H1 (cell line): ENCODE results near the gene PLXNA4. TPM values are rescaled to one million over a fixed set of nuclear protein-coding genes. Genes with fewer than 3 reads are reported as not detected.

Experiments used
- CTCF ChIA-PET: fragments of 300-600 bp; sonication (Branson Sonifier 250); formaldehyde crosslinking; loops from one replicate; lab custom pipeline; 2021; ENCODE audit not compliant: partially characterized antibody; lab: Charles Lee
- POLR2A ChIA-PET: fragments of 300-600 bp; sonication (Branson Sonifier 250); formaldehyde crosslinking; loops from one replicate; lab custom pipeline; 2021; ENCODE audit warnings: inconsistent platforms; ENCODE audit not compliant: partially characterized antibody; lab: Charles Lee
- DNase-seq, 2 experiments: peaks; one replicate each; pipeline versions ENCODE4 v3.0.0 to v3.0.0-alpha.2; 2010 to 2022; ENCODE audit warnings: low spot score in 2 of 2, low read depth in 1 of 2, mixed read lengths in 1 of 2
- FAIRE-seq: peaks from 2 replicates; lab custom pipeline; 2011; peaks lifted over from hg19 to GRCh38; lab: Jason Lieb, UNC
- H2AFZ ChIP-seq: 2 replicates; pipeline ENCODE4 v1.8.1; 2012; ENCODE audit warnings: low read length, inconsistent platforms
- H2AK5ac ChIP-seq: 2 replicates; pipeline ENCODE4 v1.6.1; 2013; ENCODE audit warnings: low read depth, low read length
- H2BK120ac ChIP-seq: replicated peaks from 2 replicates; pipeline ENCODE3; 2013; ENCODE audit warnings: low read depth, low read length, inconsistent platforms
- H2BK12ac ChIP-seq: 2 replicates; pipeline ENCODE4 v1.6.1; 2013; ENCODE audit warnings: low read depth, low read length
- H2BK15ac ChIP-seq: 2 replicates; pipeline ENCODE4 v1.6.1; 2013; ENCODE audit warnings: low read length
- H2BK20ac ChIP-seq: 2 replicates; pipeline ENCODE4 v1.6.1; 2013; ENCODE audit warnings: low read length
- H2BK5ac ChIP-seq: 2 replicates; pipeline ENCODE4 v1.6.1; 2013; ENCODE audit warnings: low read depth, low read length
- H3K14ac ChIP-seq: 2 replicates; pipeline ENCODE4 v1.6.1; 2013; ENCODE audit warnings: inconsistent platforms; ENCODE audit not compliant: insufficient read length
- H3K18ac ChIP-seq: 2 replicates; pipeline ENCODE4 v1.6.1; 2013; ENCODE audit warnings: low read length; ENCODE audit errors: extremely low read depth
- H3K23ac ChIP-seq: 2 replicates; pipeline ENCODE4 v1.6.1; 2013; ENCODE audit warnings: inconsistent platforms; ENCODE audit not compliant: insufficient read length
- H3K23me2 ChIP-seq: 2 replicates; pipeline ENCODE4 v1.6.1; 2013; ENCODE audit warnings: low read depth, low read length
- H3K27ac ChIP-seq: 2 replicates; pipeline ENCODE4 v1.6.1; 2011; ENCODE audit warnings: low read depth, low read length, inconsistent platforms
- H3K27me3 ChIP-seq, 4 experiments: replicated peaks in 1 of 4; 1 replicate in 1 of 4; 2 replicates in 3 of 4; pipeline versions ENCODE4 v1.6.1 to v1.8.1; 2011 to 2013; ENCODE audit warnings: low read length in 3 of 4, mild to moderate bottlenecking in 3 of 4, inconsistent platforms in 2 of 4, mixed read lengths in 2 of 4, moderate library complexity in 1 of 4; ENCODE audit not compliant: control insufficient read depth in 3 of 4, insufficient read depth in 3 of 4; ENCODE audit errors: extremely low read depth in 1 of 4
- H3K36me3 ChIP-seq, 4 experiments: 2 replicates each; pipeline versions ENCODE4 v1.6.1 to v1.8.1; 2011 to 2013; ENCODE audit warnings: mild to moderate bottlenecking in 4 of 4, low read length in 3 of 4, moderate library complexity in 2 of 4, control low read depth in 1 of 4, inconsistent platforms in 1 of 4; ENCODE audit not compliant: insufficient read depth in 4 of 4, control insufficient read depth in 2 of 4
- H3K4ac ChIP-seq: replicated peaks from 2 replicates; pipeline ENCODE3; 2013; ENCODE audit warnings: low read length, low read depth, mixed read lengths, inconsistent platforms; ENCODE audit not compliant: insufficient read length
- H3K4me1 ChIP-seq, 4 experiments: replicated peaks in 1 of 4; 1 replicate in 1 of 4; 2 replicates in 3 of 4; pipeline versions ENCODE4 v1.6.1 to v1.8.1; 2011 to 2013; ENCODE audit warnings: low read length in 3 of 4, inconsistent platforms in 2 of 4, mixed read lengths in 1 of 4; ENCODE audit not compliant: insufficient read depth in 4 of 4, control insufficient read depth in 3 of 4
- H3K4me2 ChIP-seq, 2 experiments: 2 replicates each; pipeline versions ENCODE4 v1.6.1 to v1.8.1; 2011 to 2013; ENCODE audit warnings: low read depth in 2 of 2, low read length in 2 of 2, control low read depth in 1 of 2, inconsistent platforms in 1 of 2, mild to moderate bottlenecking in 1 of 2; ENCODE audit not compliant: insufficient read depth in 1 of 2
- H3K4me3 ChIP-seq, 4 experiments: fragments of 200-600, 300-600 bp in 1 of 4; sonication (generic), shearing (Covaris generic), sonication (Bioruptor Twin) in 1 of 4; 2 replicates each; pipeline versions ENCODE4 v1.5.1 to v1.8.1; 2011 to 2016; ENCODE audit warnings: low read length in 4 of 4, low read depth in 3 of 4, control low read depth in 2 of 4, inconsistent platforms in 2 of 4, mild to moderate bottlenecking in 2 of 4, mixed read lengths in 1 of 4, moderate library complexity in 1 of 4; ENCODE audit not compliant: insufficient read depth in 2 of 4; ENCODE audit errors: extremely low read depth in 1 of 4
- H3K56ac ChIP-seq: replicated peaks from 2 replicates; pipeline ENCODE3; 2013; ENCODE audit warnings: low read depth, mild to moderate bottlenecking, mixed read lengths, low read length, inconsistent platforms; ENCODE audit not compliant: insufficient read length
- H3K79me1 ChIP-seq: 2 replicates; pipeline ENCODE4 v1.6.1; 2013; ENCODE audit warnings: low read depth, low read length, control low read depth
- H3K79me2 ChIP-seq, 2 experiments: 2 replicates each; pipeline versions ENCODE4 v1.6.1 to v1.8.1; 2012 to 2013; ENCODE audit warnings: low read length in 2 of 2, mild to moderate bottlenecking in 2 of 2, inconsistent platforms in 1 of 2; ENCODE audit not compliant: insufficient read depth in 2 of 2, control insufficient read depth in 1 of 2
- H3K9ac ChIP-seq, 4 experiments: replicated peaks in 1 of 4; 1 replicate in 1 of 4; 2 replicates in 3 of 4; pipeline versions ENCODE4 v1.6.1 to v1.8.1; 2011 to 2013; ENCODE audit warnings: low read depth in 3 of 4, low read length in 3 of 4, control low read depth in 2 of 4, mild to moderate bottlenecking in 2 of 4, moderate library complexity in 2 of 4, inconsistent platforms in 1 of 4; ENCODE audit errors: extremely low read depth in 1 of 4
- H3K9me3 ChIP-seq, 2 experiments: 2 replicates each; pipeline versions ENCODE4 v1.6.1 to v1.8.1; 2012 to 2013; ENCODE audit warnings: mild to moderate bottlenecking in 2 of 2, moderate library complexity in 2 of 2, control low read depth in 1 of 2, inconsistent platforms in 1 of 2, low read depth in 1 of 2, low read length in 1 of 2, mixed read lengths in 1 of 2; ENCODE audit not compliant: insufficient read depth in 2 of 2
- H4K20me1 ChIP-seq, 2 experiments: replicated peaks in 1 of 2; 2 replicates each; pipeline versions ENCODE3 to v1.8.1; 2011 to 2013; ENCODE audit warnings: inconsistent platforms in 2 of 2, low read length in 2 of 2, mild to moderate bottlenecking in 1 of 2; ENCODE audit not compliant: insufficient read depth in 2 of 2, control insufficient read depth in 1 of 2
- H4K5ac ChIP-seq: 2 replicates; pipeline ENCODE4 v1.6.1; 2013; ENCODE audit warnings: low read length, low read depth, mixed read lengths, inconsistent platforms; ENCODE audit not compliant: insufficient read length
- H4K8ac ChIP-seq: 2 replicates; pipeline ENCODE4 v1.8.0; 2013; ENCODE audit warnings: mild to moderate bottlenecking, moderate library complexity, low read length, inconsistent platforms; ENCODE audit not compliant: insufficient read depth; ENCODE audit errors: extremely low read depth
- H4K91ac ChIP-seq: replicated peaks from 2 replicates; pipeline ENCODE3; 2013; ENCODE audit warnings: low read length, mixed read lengths, inconsistent platforms; ENCODE audit not compliant: insufficient read length
- ATF3 ChIP-seq: IDR thresholded peaks from 2 replicates; pipeline ENCODE4 v1.6.1; 2011; ENCODE audit warnings: low read depth, mild to moderate bottlenecking, low read length; ENCODE audit not compliant: insufficient read depth
- CHD2 ChIP-seq: IDR thresholded peaks from 2 replicates; pipeline ENCODE4 v1.6.1; 2012; ENCODE audit warnings: low read length, improper control_type of control experiment
- E2F6 ChIP-seq: IDR thresholded peaks from 2 replicates; pipeline ENCODE4 v1.6.1; 2012; ENCODE audit warnings: inconsistent platforms
- EP300 ChIP-seq, 2 experiments: IDR thresholded peaks; 1 replicate in 1 of 2; 2 replicates in 1 of 2; pipeline ENCODE4 v1.6.1; 2011 to 2012; ENCODE audit warnings: low read depth in 2 of 2, low read length in 2 of 2, mild to moderate bottlenecking in 2 of 2, borderline replicate concordance in 1 of 2, inconsistent platforms in 1 of 2, moderate library complexity in 1 of 2
- FOSL1 ChIP-seq: IDR thresholded peaks from 2 replicates; pipeline ENCODE4 v1.6.1; 2011; ENCODE audit warnings: mild to moderate bottlenecking, low read depth, low read length, moderate library complexity; ENCODE audit not compliant: insufficient read depth
- KDM1A ChIP-seq: fragments of 200-600, 300-600 bp; sonication (generic); IDR thresholded peaks from 2 replicates; pipeline ENCODE4 v1.7.1; 2016; ENCODE audit warnings: mild to moderate bottlenecking, low read length, borderline replicate concordance
- KDM5A ChIP-seq: fragments of 200-600 bp; IDR thresholded peaks from 2 replicates; pipeline ENCODE4 v1.7.1; 2012; ENCODE audit warnings: mild to moderate bottlenecking, low read length, inconsistent platforms, mixed read lengths
- POU5F1 ChIP-seq: IDR thresholded peaks from 2 replicates; pipeline ENCODE4 v1.6.1; 2011; ENCODE audit warnings: low read depth, mild to moderate bottlenecking, low read length, moderate library complexity
- TAF7 ChIP-seq: optimal IDR thresholded peaks from 2 replicates; pipeline ENCODE3; 2011; ENCODE audit warnings: low read depth, mild to moderate bottlenecking, inconsistent platforms, low read length, moderate library complexity, borderline replicate concordance
- TCF12 ChIP-seq: IDR thresholded peaks from 2 replicates; pipeline ENCODE4 v1.6.1; 2011; ENCODE audit warnings: low read depth, mild to moderate bottlenecking, low read length
- ZNF274 ChIP-seq: IDR thresholded peaks from 2 replicates; pipeline ENCODE4 v1.7.0; 2012; ENCODE audit warnings: low read length, borderline replicate concordance; ENCODE audit errors: extremely low read depth
- WGBS, 2 experiments: shearing (Covaris generic) in 1 of 2; methylation state at CpG; one replicate each; pipeline versions ENCODE4 v1.1.6 to v1.1.7; 2013 to 2015; ENCODE audit warnings: low lambda C conversion rate in 2 of 2, mixed read lengths in 2 of 2, inconsistent platforms in 1 of 2, low coverage in 1 of 2, missing lambda C conversion rate in 1 of 2; ENCODE audit not compliant: insufficient replicate concordance in 2 of 2, insufficient coverage in 1 of 2, insufficient read length in 1 of 2; ENCODE audit errors: extremely low coverage in 1 of 2, missing lambda C conversion rate in 1 of 2; 5-methylcytosine and 5-hydroxymethylcytosine counted together
- polyA plus RNA-seq, 7 experiments: library from polyadenylated mRNA; depleted of rRNA in 3 of 7; stranded (reverse) in 5 of 7; unstranded in 2 of 7; fragments of >200 nt in 5 of 7; fragments of 200-250 nt in 2 of 7; gene quantifications; 1 replicate in 5 of 7; 2 replicates in 1 of 7; 4 replicates in 1 of 7; pipeline versions ENCODE4 v1.2.1 to v1.2.3, GENCODE V29; 2011 to 2013; ENCODE audit warnings: missing spikeins in 2 of 7, mixed read lengths in 2 of 7
- total RNA-seq: library from RNA; stranded (reverse); fragmentation: NEBNext Ultra II Directional; extraction: Animal tissue kit (Norgen Biotek cat#: 25700); gene quantifications from 2 replicates; pipeline ENCODE4 v1.2.1, GENCODE V29; 2021

The PLXNA4 gene
- total and polyA plus RNA-seq, 2 of the 8 experiments (the other 6 are each of a cell fraction or from before 2014, with no cell fraction given): 0.76 to 0.79 TPM

- WGBS, 2 experiments: 75% methylated on average over 2 of the region's 2 CpGs; no CpG with 5 or more reads in 1 of the 2 experiments
- H3K4me2 ChIP-seq: no peak overlapping the region
- no peaks in the 10 kb centered on the region for H3K79me1 ChIP-seq
- H3K23ac ChIP-seq: no peak overlapping the region
- H2BK12ac ChIP-seq: no peak overlapping the region
- H2AFZ ChIP-seq: no peak overlapping the region
- CTCF ChIA-PET: interaction anchor here (0.9 to 1.9 kb wide), 3 partner anchors 15 to 49 kb away, joined by 3 to 7 read pairs (median 3); no protein-coding TSS in a partner anchor
- no peaks in the 10 kb centered on the region for H3K27me3 ChIP-seq
- no peak overlapping the region for H2BK20ac ChIP-seq
- peaks cover 1 to 14% (median 7%) of the 10 kb centered on the region in 4 experiments; a peak in 5 of 7 replicates for H3K4me1 ChIP-seq
- DNase-seq (no peak), FAIRE-seq (no peak)
- H3K4ac ChIP-seq: no peak overlapping the region
- no peak overlapping the region for H4K5ac ChIP-seq
- H3K79me2 ChIP-seq: no peaks in the 10 kb centered on the region
- no peaks in the 10 kb centered on the region for H4K20me1 ChIP-seq
- H2BK120ac ChIP-seq: no peak overlapping the region
- no peak for TF ChIP-seq EP300 (IDR thresholded peaks at IDR 0.05; ENCODE audit: borderline replicate concordance in 1 of 2, low read depth in 2 of 2, low read length in 2 of 2)
- TF ChIP-seq ZNF274: no peak
- TF ChIP-seq FOSL1: no peak
- no peak for TF ChIP-seq CHD2
- TF ChIP-seq ATF3: no peak
- no peak for TF ChIP-seq KDM1A
- TF ChIP-seq POU5F1: no peak
- no peak for TF ChIP-seq TCF12
- no peak for TF ChIP-seq KDM5A
- no peak for TF ChIP-seq E2F6
- no peak for TF ChIP-seq TAF7
- H3K14ac ChIP-seq: no peak overlapping the region
- no peaks in the 10 kb centered on the region for H3K9me3 ChIP-seq
- H3K4me3 ChIP-seq: no peak overlapping the region
- no peak overlapping the region for H2BK15ac ChIP-seq
- H4K8ac ChIP-seq: 0 out of 2 replicates have a peak overlapping the region, but pooled peaks have one; percentile 5
- POLR2A ChIA-PET: interaction anchor here (1.0 kb wide), 1 partner anchor 26 kb away, joined by 3 read pairs; no protein-coding TSS in a partner anchor
- no peak overlapping the region for H3K56ac ChIP-seq
- no peaks in the 10 kb centered on the region for H3K23me2 ChIP-seq
- H3K18ac ChIP-seq: no peak overlapping the region
- no peak overlapping the region for H3K9ac ChIP-seq
- H2AK5ac ChIP-seq: no peak overlapping the region
- H4K91ac ChIP-seq: no peak overlapping the region
- no peak overlapping the region for H2BK5ac ChIP-seq
- H3K36me3 ChIP-seq: no peaks in the 10 kb centered on the region
- H3K27ac ChIP-seq: no peak overlapping the region
Observed at GRCh38 chr7:132138817-132139216, 437.5 kb downstream of the PLXNA4 start.
